ENCODE measurements around the gene RHBDD3.

DNA sequence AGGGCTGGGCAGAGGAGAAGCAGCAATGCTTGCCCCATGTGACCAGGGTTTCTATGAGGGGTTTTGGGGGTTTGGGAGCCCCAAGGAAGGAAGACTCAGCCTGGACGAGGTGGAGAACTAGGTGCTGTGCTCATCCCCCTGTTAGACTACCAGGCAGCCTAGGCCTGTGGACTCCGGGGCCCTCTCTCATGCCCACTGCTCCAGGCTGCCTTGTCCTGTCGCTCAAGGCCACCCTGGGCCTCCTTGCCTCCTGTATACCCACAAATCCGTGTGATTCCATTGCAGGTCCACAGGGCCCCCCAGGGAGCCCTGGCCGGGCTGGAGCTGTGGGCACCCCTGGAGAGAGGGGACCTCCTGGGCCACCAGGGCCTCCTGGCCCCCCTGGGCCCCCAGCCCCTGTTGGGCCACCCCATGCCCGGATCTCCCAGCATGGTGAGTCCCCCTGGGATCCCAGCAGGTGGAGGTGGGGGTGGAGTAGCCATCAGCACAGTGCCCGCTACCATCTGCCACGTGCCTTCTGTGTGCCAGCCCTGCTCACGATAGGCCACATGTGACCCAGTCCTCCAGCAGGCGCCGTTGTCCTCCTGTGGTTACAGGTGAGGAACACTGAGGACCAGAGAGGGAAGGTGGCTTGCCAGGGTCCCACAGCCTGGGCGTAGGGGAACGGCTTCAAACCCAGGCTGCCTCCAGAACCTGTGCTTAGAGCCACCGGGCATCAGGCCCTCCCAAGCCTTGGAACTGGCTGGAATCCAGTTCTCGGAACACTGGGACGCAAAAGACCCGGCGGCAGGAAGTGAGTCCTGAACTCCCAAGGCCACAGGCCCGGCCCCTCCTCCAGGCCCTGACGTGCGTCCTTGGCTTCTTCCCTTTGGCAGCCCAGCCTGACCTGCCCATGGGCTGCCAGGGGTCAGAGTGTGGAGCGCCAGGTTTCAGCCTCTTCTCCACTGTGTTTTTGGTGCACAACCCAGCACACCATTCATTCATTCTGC, 35.5 kb downstream of the RHBDD3 start:
- no peak for TF ChIP-seq CTCF (IDR thresholded peaks at IDR 0.05; ENCODE audit: low read length)
- TF ChIP-seq EZH2 (optimal IDR thresholded peaks at IDR 0.05; ENCODE audit: low read depth, low read length) = no peak
- TF ChIP-seq EZH2phosphoT487 (IDR thresholded peaks at IDR 0.05; ENCODE audit: low read length) = no peak

All from MM.1S (cell line).